K562 (cell line): Measurements from ENCODE around the gene CDH20. TPM values are rescaled to one million over a fixed set of nuclear protein-coding genes. Genes with fewer than 3 reads are reported as not detected.

Experiments used
- ATAC-seq: fragments of 200-7000 bp; cut with Tn5 transposase; 3 replicates; pipeline ENCODE4 v1.9.1; 2020; ENCODE audit warnings: moderate library complexity
- BruUV-seq: library from RNA; stranded (reverse); fragments of 400-500 nt; replicated peaks from 2 replicates; lab custom pipeline; 2021; lab: Mats Ljungman, UMichigan
- CTCF ChIA-PET: fragments of 300-600 bp; formaldehyde crosslinking; extraction: SDS; loops from one replicate; lab custom pipeline; 2021; ENCODE audit warnings: low intra/inter-chr PET ratio; lab: Yijun Ruan, JAX
- POLR2A ChIA-PET: fragments of 300-600, 350-650 bp; sonication (Branson Sonifier 250); formaldehyde crosslinking; extraction: SDS; loops from one replicate; lab custom pipeline; 2021; ENCODE audit warnings: antibody characterized with exemption, inconsistent platforms; lab: Yijun Ruan, JAX
- DNase-seq, 4 experiments: peaks; one replicate each; pipeline versions ENCODE4 v3.0.0 to v3.0.0-alpha.2; 2011 to 2018; ENCODE audit warnings: low spot score in 3 of 4, mixed read lengths in 3 of 4; ENCODE audit errors: extremely low read depth in 1 of 4
- FAIRE-seq: peaks from 2 replicates; lab custom pipeline; 2011; peaks lifted over from hg19 to GRCh38; lab: Jason Lieb, UNC
- H2AFZ ChIP-seq: 2 replicates; pipeline ENCODE4 v1.6.0; 2011; ENCODE audit warnings: low read depth, low read length, control low read depth, inconsistent platforms
- H3K27ac ChIP-seq: fragments of 200-600 bp; 3 replicates; pipeline ENCODE4 v1.8.0; 2011; ENCODE audit warnings: low read depth, mild to moderate bottlenecking, control low read depth, inconsistent platforms, low read length, moderate library complexity, mixed read lengths; ENCODE audit errors: extremely low read depth
- H3K27me3 ChIP-seq, 2 experiments: fragments of 300-600 bp in 1 of 2; 2 replicates in 1 of 2; 3 replicates in 1 of 2; pipeline versions ENCODE4 v1.6.0 to v1.8.0; 2011; ENCODE audit warnings: inconsistent platforms in 2 of 2, low read length in 2 of 2, mild to moderate bottlenecking in 1 of 2, mixed read lengths in 1 of 2, moderate library complexity in 1 of 2; ENCODE audit not compliant: control insufficient read depth in 2 of 2, insufficient read depth in 2 of 2
- H3K36me3 ChIP-seq: fragments of 300-600 bp; 3 replicates; pipeline ENCODE4 v1.8.0; 2011; ENCODE audit warnings: mild to moderate bottlenecking, low read length, inconsistent platforms; ENCODE audit not compliant: control insufficient read depth, insufficient read depth
- H3K4me1 ChIP-seq, 2 experiments: fragments of 200-600 bp in 1 of 2; replicated peaks in 1 of 2; 2 replicates in 1 of 2; 3 replicates in 1 of 2; pipeline versions ENCODE4 v1.5.1 to v1.8.0; 2011; ENCODE audit warnings: inconsistent platforms in 2 of 2, low read length in 2 of 2, mild to moderate bottlenecking in 1 of 2, mixed read lengths in 1 of 2, moderate library complexity in 1 of 2; ENCODE audit not compliant: control insufficient read depth in 2 of 2, insufficient read depth in 2 of 2
- H3K4me2 ChIP-seq: 2 replicates; pipeline ENCODE4 v1.6.1; 2011; ENCODE audit warnings: low read length, control low read depth, inconsistent platforms, mixed read lengths; ENCODE audit not compliant: insufficient read depth
- H3K4me3 ChIP-seq: fragments of 200-600 bp; sonication (generic), shearing (Covaris generic); 2 replicates; pipeline ENCODE4 v1.5.1; 2016; ENCODE audit warnings: control low read depth, inconsistent platforms
- H3K79me2 ChIP-seq: fragments of 200-600 bp; 3 replicates; pipeline ENCODE4 v1.8.0; 2011; ENCODE audit warnings: low read length, inconsistent platforms; ENCODE audit not compliant: control insufficient read depth, insufficient read depth
- H3K9ac ChIP-seq, 2 experiments: 2 replicates each; pipeline versions ENCODE4 v1.6.0 to v1.6.1; 2011; ENCODE audit warnings: low read depth in 2 of 2, low read length in 2 of 2, control low read depth in 1 of 2, inconsistent platforms in 1 of 2, mild to moderate bottlenecking in 1 of 2, mixed read lengths in 1 of 2; ENCODE audit not compliant: insufficient read depth in 1 of 2
- H3K9me1 ChIP-seq: one replicate; pipeline ENCODE4 v1.6.0; 2011; ENCODE audit warnings: inconsistent platforms, mild to moderate bottlenecking, low read length, moderate library complexity; ENCODE audit not compliant: control insufficient read depth, insufficient read depth
- H3K9me3 ChIP-seq: replicated peaks from 2 replicates; pipeline ENCODE4 v1.5.1; 2011; ENCODE audit warnings: low read depth, low read length, inconsistent platforms; ENCODE audit not compliant: control insufficient read depth, insufficient read depth
- H4K20me1 ChIP-seq: replicated peaks from 2 replicates; pipeline ENCODE4 v1.6.1; 2011; ENCODE audit warnings: low read length, inconsistent platforms, mixed read lengths; ENCODE audit not compliant: control insufficient read depth, insufficient read depth
- BCLAF1 ChIP-seq, 2 experiments: fragments of 450-650 bp in 1 of 2; IDR thresholded peaks; 2 replicates each; pipeline ENCODE4 v1.6.1; 2011 to 2017; ENCODE audit warnings: low read depth in 2 of 2, antibody characterized with exemption in 1 of 2, borderline replicate concordance in 1 of 2, low read length in 1 of 2, mild to moderate bottlenecking in 1 of 2, mixed read lengths in 1 of 2; ENCODE audit not compliant: control insufficient read depth in 1 of 2
- C11orf30 ChIP-seq: fragments of 450-650 bp; IDR thresholded peaks from 2 replicates; pipeline ENCODE4 v1.6.1; 2016; ENCODE audit warnings: low read depth, mild to moderate bottlenecking
- FUS ChIP-seq: fragments of 200-400 bp; formaldehyde crosslinking; optimal IDR thresholded peaks from 2 replicates; pipeline ENCODE3; 2017; ENCODE audit warnings: low read depth, low read length
- MTA1 ChIP-seq: fragments of 450-650 bp; IDR thresholded peaks from 2 replicates; pipeline ENCODE4 v1.6.1; 2017; ENCODE audit warnings: borderline replicate concordance
- NONO ChIP-seq, 2 experiments: fragments of 200-400 bp in 1 of 2; fragments of 450-650 bp in 1 of 2; formaldehyde crosslinking in 1 of 2; IDR thresholded peaks; 2 replicates each; pipeline ENCODE4 v1.6.1; 2017; ENCODE audit warnings: low read depth in 2 of 2, mild to moderate bottlenecking in 2 of 2, moderate library complexity in 2 of 2, low read length in 1 of 2
- PHB ChIP-seq: fragments of 250-450 bp; sonication (Bioruptor Pico); IDR thresholded peaks from 2 replicates; pipeline ENCODE4 v1.5.0; 2021
- PHF8 ChIP-seq: fragments of 200-600 bp; sonication (generic); IDR thresholded peaks from 2 replicates; pipeline ENCODE4 v1.6.1; 2012; ENCODE audit warnings: mixed run types, mild to moderate bottlenecking, inconsistent platforms, low read length, moderate library complexity, borderline replicate concordance
- SUPT5H ChIP-seq: fragments of 450-650 bp; IDR thresholded peaks from 2 replicates; pipeline ENCODE4 v1.6.1; 2016
- USF2 ChIP-seq: sonication (generic); formaldehyde crosslinking; IDR thresholded peaks from 2 replicates; pipeline ENCODE4 v1.5.0; 2020; ENCODE audit warnings: missing genetic modification reagents
- ZNF280B ChIP-seq: fragments of 250-450 bp; sonication (Bioruptor Pico); IDR thresholded peaks from 2 replicates; pipeline ENCODE4 v1.5.1; 2021; ENCODE audit warnings: mild to moderate bottlenecking
- WGBS: fragments of 100-300 bp; shearing (Covaris generic); methylation state at CpG from one replicate; pipeline ENCODE4 v1.1.6; 2016; ENCODE audit warnings: low coverage, mixed read lengths; ENCODE audit not compliant: insufficient coverage; ENCODE audit errors: missing lambda C conversion rate; 5-methylcytosine and 5-hydroxymethylcytosine counted together
- in situ Hi-C: fragments of 300-500 bp; cut with MboI; formaldehyde crosslinking; loops from 4 replicates; pipeline ENCODE4 v1.15.0; 2018; ENCODE audit warnings: inconsistent platforms, mixed read lengths
- intact Hi-C: fragments of 100-400 bp; cut with micrococcal nuclease; formaldehyde crosslinking; loops from 2 replicates; pipeline ENCODE4 v1.14.2; 2022
- polyA plus RNA-seq, 8 experiments: library from polyadenylated mRNA; depleted of rRNA in 4 of 8; stranded (reverse) in 5 of 8; unstranded in 3 of 8; fragments of >200 nt; fragmentation: Nextera tagmentation in 2 of 8; fragmentation: Illumina TruSeq in 1 of 8; extraction: Ambion mirVana in 2 of 8; extraction: Trizol in 1 of 8; gene quantifications; 2 replicates each; pipeline versions ENCODE4 v1.2.1 to v1.2.3, GENCODE V29; 2011 to 2014; ENCODE audit warnings: inconsistent platforms in 1 of 8, missing spikeins in 1 of 8
- total RNA-seq, 7 experiments: library from RNA; depleted of rRNA in 6 of 7; stranded (reverse); fragments of >200 nt in 6 of 7; fragmentation: Illumina TruSeq in 2 of 7; extraction: Trizol in 2 of 7; gene quantifications; 2 replicates each; pipeline versions ENCODE4 v1.2.1 to v1.2.3, GENCODE V29; 2011 to 2021; ENCODE audit warnings: low replicate concordance in 1 of 7

CDH20 gene
- total and polyA plus RNA-seq, 9 of the 15 experiments (the other 6 are each of a cell fraction or from before 2014, with no cell fraction given), result not detected

GRCh38 chr18:61546590-61546989, 213.4 kb downstream of the CDH20 start:
- Histone ChIP-seq H3K27me3 (no peaks in the 10 kb centered on the region), H3K9ac (no peak overlapping the region), H3K9me3 (no peaks in the 10 kb centered on the region), H3K36me3 (no peaks in the 10 kb centered on the region), H4K20me1 (no peaks in the 10 kb centered on the region), H3K9me1 (no peaks in the 10 kb centered on the region), H3K4me1 (no peaks in the 10 kb centered on the region), H3K27ac (no peak overlapping the region), H3K4me2 (no peak overlapping the region), H2AFZ (no peak overlapping the region)
- ATAC-seq (no peak), FAIRE-seq (no peak), DNase-seq (no peak)
- in situ Hi-C loops, result no loop called here
- no TSS peak for BruUV-seq
- ChIA-PET CTCF (no interaction called here), POLR2A (no interaction called here)
- 0% methylated on average over 3 of the region's 3 CpGs for WGBS
- no peak for TF ChIP-seq BCLAF1 (IDR thresholded peaks at IDR 0.05; ENCODE audit: borderline replicate concordance in 1 of 2, control insufficient read depth in 1 of 2, low read depth in 2 of 2, low read length in 1 of 2)
- TF ChIP-seq, all 486 proteins: peak for 0
- intact Hi-C loops, result no loop called here
- H3K4me3 ChIP-seq, result no peak overlapping the region
- H3K79me2 ChIP-seq, result no peaks in the 10 kb centered on the region

- Histone ChIP-seq H3K9me3 (no peaks in the 10 kb centered on the region), H3K36me3 (no peaks in the 10 kb centered on the region), H2AFZ (no peak overlapping the region), H3K9ac (no peak overlapping the region), H3K4me1 (peaks cover 0 to 4% of the 10 kb centered on the region in 2 experiments; a peak in 1 of 5 replicates), H3K79me2 (no peaks in the 10 kb centered on the region), H3K27me3 (peaks cover 0 to 4% of the 10 kb centered on the region in 2 experiments; a peak in 1 of 5 replicates), H3K27ac (no peak overlapping the region), H4K20me1 (no peaks in the 10 kb centered on the region), H3K4me2 (no peak overlapping the region), H3K4me3 (no peak overlapping the region), H3K9me1 (no peaks in the 10 kb centered on the region)
- no peak for DNase-seq
- 0% methylated on average over 3 of the region's 3 CpGs for WGBS
- ATAC-seq, result no peak
- FAIRE-seq, result no peak
- no TSS peak for BruUV-seq
- in situ Hi-C loops (no loop called here), intact Hi-C loops (no loop called here)
- no peak for TF ChIP-seq MTA1
- TF ChIP-seq ZNF280B (CRISPR knock-in tag), result no peak
- no peak for TF ChIP-seq SUPT5H
- no peak for TF ChIP-seq PHF8
- TF ChIP-seq PHB, result no peak
- TF ChIP-seq FUS, result no peak
- TF ChIP-seq USF2, result no peak
- no peak for TF ChIP-seq C11orf30
- no peak for TF ChIP-seq NONO (IDR thresholded peaks at IDR 0.05; ENCODE audit: low read depth in 2 of 2, low read length in 1 of 2)
- CTCF ChIA-PET, result no interaction called here
- POLR2A ChIA-PET, result no interaction called here
These were observed 216.2 kb downstream of the CDH20 start for GRCh38 chr18:61549416-61549815.
